Neural progenitor cell (in vitro differentiated cells): ENCODE measurements around the gene AIF1. TPM values are rescaled to one million over a fixed set of nuclear protein-coding genes. Genes with fewer than 3 reads are reported as not detected.

Experiments
- DNase-seq: peaks from one replicate; pipeline ENCODE4 v3.0.0-alpha.2; 2016; ENCODE audit warnings: low spot score
- H2AFZ ChIP-seq: fragments of 200-600 bp; sonication (generic); replicated peaks from 2 replicates; pipeline ENCODE4 v1.6.1; 2016; ENCODE audit warnings: antibody characterized with exemption
- H3F3A ChIP-seq: fragments of 200-600 bp; sonication (generic); 2 replicates; pipeline ENCODE4 v1.6.1; 2016; ENCODE audit warnings: antibody characterized with exemption, low read depth
- H3K27ac ChIP-seq: fragments of 200-600 bp; sonication (generic); 2 replicates; pipeline ENCODE4 v1.5.1; 2016; ENCODE audit warnings: mild to moderate bottlenecking
- H3K27me3 ChIP-seq: fragments of 200-600 bp; sonication (generic); 2 replicates; pipeline ENCODE4 v1.6.1; 2016; ENCODE audit warnings: mild to moderate bottlenecking, moderate library complexity
- H3K36me3 ChIP-seq: fragments of 200-600 bp; sonication (generic); 2 replicates; pipeline ENCODE4 v1.5.1; 2016
- H3K4me1 ChIP-seq: fragments of 200-600 bp; sonication (generic); 2 replicates; pipeline ENCODE4 v1.6.1; 2016; ENCODE audit warnings: mixed run types
- H3K4me2 ChIP-seq: fragments of 200-600 bp; sonication (generic); 2 replicates; pipeline ENCODE4 v1.6.1; 2016
- H3K4me3 ChIP-seq: fragments of 200-600 bp; sonication (generic); 2 replicates; pipeline ENCODE4 v1.5.1; 2016
- H3K79me2 ChIP-seq: fragments of 200-600 bp; sonication (generic); 2 replicates; pipeline ENCODE4 v1.6.1; 2016; ENCODE audit warnings: low read depth
- H3K9ac ChIP-seq: fragments of 200-600 bp; sonication (generic); 2 replicates; pipeline ENCODE4 v1.6.1; 2016
- H3K9me3 ChIP-seq: fragments of 200-600 bp; sonication (generic); 2 replicates; pipeline ENCODE4 v1.5.1; 2016; ENCODE audit warnings: low read depth
- H4K20me1 ChIP-seq: fragments of 200-600 bp; sonication (generic); 2 replicates; pipeline ENCODE4 v1.6.1; 2016; ENCODE audit warnings: low read depth
- H3K27ac Mint-ChIP-seq: 3 replicates; pipeline ENCODE4 v1.8.0; 2021; ENCODE audit warnings: mixed read lengths
- H3K27me3 Mint-ChIP-seq: 2 replicates; pipeline ENCODE4 v1.8.0; 2022; ENCODE audit warnings: low read depth, mild to moderate bottlenecking, inconsistent platforms, moderate library complexity, mixed read lengths; ENCODE audit not compliant: insufficient read depth
- H3K36me3 Mint-ChIP-seq: 3 replicates; pipeline ENCODE4 v1.8.0; 2021; ENCODE audit warnings: mixed read lengths
- H3K4me1 Mint-ChIP-seq: 3 replicates; pipeline ENCODE4 v1.8.0; 2021; ENCODE audit warnings: mixed read lengths
- H3K4me3 Mint-ChIP-seq: 3 replicates; pipeline ENCODE4 v1.8.0; 2021; ENCODE audit warnings: mild to moderate bottlenecking, moderate library complexity, mixed read lengths
- H3K9me3 Mint-ChIP-seq: 3 replicates; pipeline ENCODE4 v1.8.0; 2020; ENCODE audit warnings: mixed read lengths
- EZH2 ChIP-seq: fragments of 200-600 bp; sonication (generic); IDR thresholded peaks from 2 replicates; pipeline ENCODE4 v1.6.1; 2017; ENCODE audit warnings: antibody characterized with exemption, mild to moderate bottlenecking, moderate library complexity
- EZH2phosphoT487 ChIP-seq: fragments of 200-600 bp; sonication (generic); IDR thresholded peaks from 2 replicates; pipeline ENCODE4 v1.6.1; 2017; ENCODE audit warnings: antibody characterized with exemption
- total RNA-seq: library from RNA; depleted of rRNA; stranded (reverse); fragments of >200 nt; gene quantifications from 2 replicates; pipeline ENCODE4 v1.2.3, GENCODE V29; 2015; ENCODE audit warnings: low replicate concordance
- TF ChIP-seq, protein P1 (sequence below): fragments of 200-600 bp; sonication (generic); IDR thresholded peaks from 2 replicates; pipeline ENCODE4 v1.5.1; 2017; ENCODE audit warnings: antibody characterized with exemption, mild to moderate bottlenecking

Gene AIF1
- total RNA-seq, 1 donor from 2014 or later = not detected

DNA sequence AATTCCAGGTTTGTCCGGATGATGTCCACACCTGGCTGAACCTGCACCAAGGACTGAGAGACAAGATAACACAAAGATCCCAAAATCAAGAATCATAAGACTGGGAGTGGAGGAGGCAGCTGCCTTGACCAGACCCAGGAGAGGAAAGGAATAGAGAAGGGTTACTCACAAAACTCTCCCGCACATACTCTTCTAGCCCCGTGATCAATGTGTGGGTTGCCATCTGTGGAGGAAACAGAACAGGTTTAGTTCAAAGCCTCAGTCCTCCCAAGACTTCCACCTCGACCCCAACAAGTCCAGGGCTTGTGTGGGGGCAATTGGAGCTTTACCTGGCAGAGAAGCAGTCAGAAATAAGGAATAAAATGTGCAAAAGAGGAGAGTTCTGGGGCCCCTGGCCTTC is 26.3 kb downstream of the AIF1 start:
- H3K27ac Mint-ChIP-seq = no peak overlapping the region
- Histone ChIP-seq H3K79me2 (no peaks in the 10 kb centered on the region), H3K4me3 (no peak overlapping the region), H3F3A (peaks cover 41% of the 10 kb centered on the region), H3K36me3 (no peaks in the 10 kb centered on the region), H3K4me1 (no peaks in the 10 kb centered on the region), H2AFZ (no peak overlapping the region), H3K27me3 (no peaks in the 10 kb centered on the region), H3K9me3 (no peaks in the 10 kb centered on the region), H3K4me2 (no peak overlapping the region), H3K9ac (no peak overlapping the region), H3K27ac (no peak overlapping the region), H4K20me1 (peaks cover 23% of the 10 kb centered on the region)
- TF ChIP-seq EZH2 = no peak
- TF ChIP-seq, protein P1, sequence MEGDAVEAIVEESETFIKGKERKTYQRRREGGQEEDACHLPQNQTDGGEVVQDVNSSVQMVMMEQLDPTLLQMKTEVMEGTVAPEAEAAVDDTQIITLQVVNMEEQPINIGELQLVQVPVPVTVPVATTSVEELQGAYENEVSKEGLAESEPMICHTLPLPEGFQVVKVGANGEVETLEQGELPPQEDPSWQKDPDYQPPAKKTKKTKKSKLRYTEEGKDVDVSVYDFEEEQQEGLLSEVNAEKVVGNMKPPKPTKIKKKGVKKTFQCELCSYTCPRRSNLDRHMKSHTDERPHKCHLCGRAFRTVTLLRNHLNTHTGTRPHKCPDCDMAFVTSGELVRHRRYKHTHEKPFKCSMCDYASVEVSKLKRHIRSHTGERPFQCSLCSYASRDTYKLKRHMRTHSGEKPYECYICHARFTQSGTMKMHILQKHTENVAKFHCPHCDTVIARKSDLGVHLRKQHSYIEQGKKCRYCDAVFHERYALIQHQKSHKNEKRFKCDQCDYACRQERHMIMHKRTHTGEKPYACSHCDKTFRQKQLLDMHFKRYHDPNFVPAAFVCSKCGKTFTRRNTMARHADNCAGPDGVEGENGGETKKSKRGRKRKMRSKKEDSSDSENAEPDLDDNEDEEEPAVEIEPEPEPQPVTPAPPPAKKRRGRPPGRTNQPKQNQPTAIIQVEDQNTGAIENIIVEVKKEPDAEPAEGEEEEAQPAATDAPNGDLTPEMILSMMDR = no peak
- TF ChIP-seq EZH2phosphoT487 = no peak
- peaks cover 2% of the 10 kb centered on the region for H3K27me3 Mint-ChIP-seq
- H3K4me1 Mint-ChIP-seq = no peaks in the 10 kb centered on the region
- no peak overlapping the region for H3K4me3 Mint-ChIP-seq
- no peaks in the 10 kb centered on the region for H3K9me3 Mint-ChIP-seq
- DNase-seq = no peak
- peaks cover 43% of the 10 kb centered on the region for H3K36me3 Mint-ChIP-seq

DNA sequence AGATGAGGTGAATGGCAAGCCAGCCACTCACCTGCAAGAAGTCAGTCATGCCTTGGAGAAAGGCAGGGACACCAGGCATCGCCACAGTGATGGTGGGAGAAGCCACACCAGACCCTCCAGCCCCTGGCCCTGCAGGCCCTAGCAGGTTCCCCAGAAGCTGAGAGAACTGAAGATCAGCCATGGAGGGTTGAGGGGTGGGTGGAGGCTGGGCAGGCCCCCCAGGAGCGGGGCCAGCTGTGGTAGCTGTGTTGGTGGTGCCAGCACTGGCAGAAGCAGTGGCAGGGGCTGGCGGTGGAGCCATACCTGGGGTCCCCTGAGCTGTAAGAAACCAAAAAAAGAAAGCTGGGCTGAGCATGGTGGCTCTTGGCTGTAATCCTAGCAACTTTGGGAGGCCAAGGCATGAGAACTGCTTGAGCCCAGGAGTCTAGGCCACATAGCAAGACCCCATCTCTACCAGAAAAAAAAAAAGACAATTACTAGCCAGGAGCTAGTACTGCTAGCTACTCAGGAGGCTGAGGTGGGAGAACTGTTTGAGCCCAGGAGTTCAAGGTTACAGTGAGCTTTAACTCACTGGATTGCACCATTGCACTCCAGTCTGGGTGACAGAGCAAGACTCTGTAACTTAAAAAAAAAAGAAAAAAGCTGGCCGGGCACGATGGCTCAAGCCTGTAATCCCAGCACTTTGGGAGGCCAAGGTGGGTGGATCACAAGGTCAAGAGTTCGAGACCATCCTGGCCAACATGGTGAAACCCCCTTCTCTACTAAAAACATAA is 27.9 kb downstream of the AIF1 start:
- Histone ChIP-seq H3K36me3 (no peaks in the 10 kb centered on the region), H3K27me3 (no peaks in the 10 kb centered on the region), H3K4me1 (no peaks in the 10 kb centered on the region), H3K9me3 (no peaks in the 10 kb centered on the region), H3K4me3 (no peak overlapping the region), H2AFZ (no peak overlapping the region), H4K20me1 (peaks cover 15% of the 10 kb centered on the region), H3K27ac (no peak overlapping the region), H3F3A (peaks cover 25% of the 10 kb centered on the region), H3K79me2 (no peaks in the 10 kb centered on the region), H3K4me2 (no peak overlapping the region), H3K9ac (no peak overlapping the region)
- H3K27ac Mint-ChIP-seq = no peak overlapping the region
- DNase-seq = no peak
- peaks cover 43% of the 10 kb centered on the region for H3K36me3 Mint-ChIP-seq
- H3K4me3 Mint-ChIP-seq = no peak overlapping the region
- TF ChIP-seq EZH2 (no peak), EZH2phosphoT487 (no peak)
- TF ChIP-seq, protein P1 = no peak
- no peaks in the 10 kb centered on the region for H3K4me1 Mint-ChIP-seq
- no peaks in the 10 kb centered on the region for H3K9me3 Mint-ChIP-seq
- peaks cover under 1% of the 10 kb centered on the region for H3K27me3 Mint-ChIP-seq

DNA sequence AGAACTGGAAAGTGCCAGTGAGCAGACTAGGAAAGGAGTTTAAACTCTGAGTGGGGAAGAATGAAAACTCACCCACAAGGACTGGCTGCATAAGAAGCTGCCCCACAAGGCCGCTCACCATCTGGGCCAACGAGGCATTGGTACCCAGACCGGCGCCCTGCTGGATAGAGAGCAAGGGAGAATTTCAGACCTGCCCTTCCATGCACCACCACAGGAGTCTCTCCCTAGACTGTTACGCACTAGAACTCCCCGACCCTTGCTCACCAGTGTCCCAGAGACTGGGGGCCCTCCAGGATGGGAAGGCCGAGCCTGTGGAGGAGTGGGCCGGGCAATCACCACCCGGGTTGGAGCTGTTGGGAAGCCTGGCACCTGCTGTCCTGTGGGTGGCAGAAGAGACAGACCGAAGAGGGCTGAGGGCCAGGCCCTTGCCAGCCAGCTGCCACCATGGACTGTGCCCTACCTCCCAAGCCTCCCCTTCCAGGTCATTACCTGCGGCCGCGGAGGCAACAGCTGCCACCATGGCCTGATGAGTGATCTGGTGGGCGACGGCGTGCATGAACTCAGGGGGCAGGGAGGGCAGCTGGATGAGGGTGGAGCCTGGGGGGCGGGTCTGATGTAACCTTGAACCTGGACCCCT is 28.9 kb downstream of the AIF1 start:
- Mint-ChIP-seq H3K9me3 (no peaks in the 10 kb centered on the region), H3K36me3 (peaks cover 45% of the 10 kb centered on the region), H3K27me3 (no peaks in the 10 kb centered on the region), H3K27ac (no peak overlapping the region), H3K4me3 (no peak overlapping the region), H3K4me1 (peaks cover 3% of the 10 kb centered on the region)
- no peak overlapping the region for H3K4me2 ChIP-seq
- TF ChIP-seq EZH2phosphoT487 (no peak), EZH2 (no peak)
- TF ChIP-seq, protein P1 = no peak
- no peak overlapping the region for H3K9ac ChIP-seq
- no peak overlapping the region for H3K4me3 ChIP-seq
- H3K4me1 ChIP-seq = no peaks in the 10 kb centered on the region
- no peaks in the 10 kb centered on the region for H3K36me3 ChIP-seq
- no peaks in the 10 kb centered on the region for H3K27me3 ChIP-seq
- no peak overlapping the region for H3K27ac ChIP-seq
- H3F3A ChIP-seq = peaks cover 15% of the 10 kb centered on the region
- no peak overlapping the region for H2AFZ ChIP-seq
- peaks cover 15% of the 10 kb centered on the region for H4K20me1 ChIP-seq
- DNase-seq = no peak
- H3K9me3 ChIP-seq = no peaks in the 10 kb centered on the region
- peaks cover 3% of the 10 kb centered on the region for H3K79me2 ChIP-seq
